Brain microvascular endothelial cell (primary cell): Measurements from ENCODE around the gene KCNMA1.

Source experiments
- DNase-seq: peaks from one replicate; pipeline ENCODE4 v3.0.0-alpha.2; 2020
- H3K27ac ChIP-seq: fragments of 250-450 bp; sonication (Bioruptor Pico); 2 replicates; pipeline ENCODE4 v1.5.1; 2020; ENCODE audit warnings: mild to moderate bottlenecking, moderate library complexity
- H3K27me3 ChIP-seq: fragments of 250-450 bp; sonication (Bioruptor Pico); replicated peaks from 2 replicates; pipeline ENCODE4 v1.5.1; 2020; ENCODE audit warnings: mild to moderate bottlenecking
- H3K36me3 ChIP-seq: fragments of 250-450 bp; sonication (Bioruptor Pico); replicated peaks from 2 replicates; pipeline ENCODE4 v1.5.1; 2020; ENCODE audit warnings: mild to moderate bottlenecking
- H3K4me3 ChIP-seq: 2 replicates; pipeline ENCODE4 v1.5.1; 2011; ENCODE audit warnings: low read depth, mild to moderate bottlenecking, control low read depth, low read length, moderate library complexity
- CTCF ChIP-seq: IDR thresholded peaks from 2 replicates; pipeline ENCODE4 v1.5.1; 2011; ENCODE audit warnings: low read depth, mild to moderate bottlenecking, moderate library complexity, low read length, control low read depth, inconsistent platforms; ENCODE audit errors: missing control alignments
- in situ Hi-C: cut with HindIII; loops from 2 replicates; pipeline ENCODE4 v1.10.0; 2017; ENCODE audit warnings: low sequenced_read_pairs, low pct_ligation_motif_present

Gene KCNMA1

GRCh38 chr10:77151408-77151807 lies 486.2 kb downstream of the KCNMA1 start:
- no peak overlapping the region for H3K27ac ChIP-seq
- DNase-seq = no peak
- H3K36me3 ChIP-seq = no peaks in the 10 kb centered on the region
- no peak overlapping the region for H3K4me3 ChIP-seq
- in situ Hi-C loops = no loop called here
- H3K27me3 ChIP-seq = no peaks in the 10 kb centered on the region
- no peak for TF ChIP-seq CTCF

GRCh38 chr10:77149706-77150105 lies 487.9 kb downstream of the KCNMA1 start:
- TF ChIP-seq CTCF = no peak
- Histone ChIP-seq H3K27me3 (no peaks in the 10 kb centered on the region), H3K36me3 (no peaks in the 10 kb centered on the region), H3K27ac (no peak overlapping the region), H3K4me3 (no peak overlapping the region)
- no peak for DNase-seq
- in situ Hi-C loops = no loop called here

GRCh38 chr10:77149001-77149400 lies 488.6 kb downstream of the KCNMA1 start:
- Histone ChIP-seq H3K27me3 (no peaks in the 10 kb centered on the region), H3K4me3 (no peak overlapping the region), H3K36me3 (no peaks in the 10 kb centered on the region), H3K27ac (no peak overlapping the region)
- DNase-seq = no peak
- in situ Hi-C loops = no loop called here
- no peak for TF ChIP-seq CTCF

GRCh38 chr10:77147871-77148270 lies 489.7 kb downstream of the KCNMA1 start:
- Histone ChIP-seq H3K27me3 (no peaks in the 10 kb centered on the region), H3K27ac (no peak overlapping the region), H3K36me3 (no peaks in the 10 kb centered on the region), H3K4me3 (no peak overlapping the region)
- TF ChIP-seq CTCF = no peak
- DNase-seq = no peak
- in situ Hi-C loops = no loop called here

- H3K36me3 ChIP-seq = no peaks in the 10 kb centered on the region
- no peak overlapping the region for H3K4me3 ChIP-seq
- TF ChIP-seq CTCF = no peak
- in situ Hi-C loops = no loop called here
- no peak for DNase-seq
- H3K27me3 ChIP-seq = no peaks in the 10 kb centered on the region
- H3K27ac ChIP-seq = no peak overlapping the region
Measured at GRCh38 chr10:77146712-77147336, 490.8 kb downstream of the KCNMA1 start.

GRCh38 chr10:77144656-77145055 lies 493.0 kb downstream of the KCNMA1 start:
- H3K27ac ChIP-seq = no peak overlapping the region
- H3K36me3 ChIP-seq = no peaks in the 10 kb centered on the region
- H3K27me3 ChIP-seq = no peaks in the 10 kb centered on the region
- H3K4me3 ChIP-seq = no peak overlapping the region
- no peak for DNase-seq
- TF ChIP-seq CTCF = no peak
- in situ Hi-C loops = no loop called here
